ENCODE data around the gene SNX8.

The SNX8 gene

DNA sequence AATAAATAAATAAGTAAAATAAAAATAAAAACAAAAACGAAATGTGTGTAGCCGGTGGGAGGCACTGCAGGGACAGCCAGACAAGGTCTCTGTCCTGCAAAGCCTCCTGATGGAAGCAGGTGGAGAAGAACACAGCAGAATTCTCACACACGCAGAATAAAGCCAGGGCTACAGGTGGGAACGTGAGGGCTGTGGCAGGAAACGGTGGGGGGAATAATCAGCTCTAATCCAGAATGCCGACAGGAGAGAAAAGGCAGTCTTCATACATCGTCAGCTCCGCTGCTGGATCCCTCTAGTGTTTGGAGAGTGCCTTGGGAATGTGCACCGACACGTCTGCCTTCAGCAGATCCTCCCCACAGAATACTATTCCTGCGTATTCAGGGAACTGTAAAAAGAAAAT lies 6.8 kb upstream of the SNX8 start:
- TF ChIP-seq, protein P1, sequence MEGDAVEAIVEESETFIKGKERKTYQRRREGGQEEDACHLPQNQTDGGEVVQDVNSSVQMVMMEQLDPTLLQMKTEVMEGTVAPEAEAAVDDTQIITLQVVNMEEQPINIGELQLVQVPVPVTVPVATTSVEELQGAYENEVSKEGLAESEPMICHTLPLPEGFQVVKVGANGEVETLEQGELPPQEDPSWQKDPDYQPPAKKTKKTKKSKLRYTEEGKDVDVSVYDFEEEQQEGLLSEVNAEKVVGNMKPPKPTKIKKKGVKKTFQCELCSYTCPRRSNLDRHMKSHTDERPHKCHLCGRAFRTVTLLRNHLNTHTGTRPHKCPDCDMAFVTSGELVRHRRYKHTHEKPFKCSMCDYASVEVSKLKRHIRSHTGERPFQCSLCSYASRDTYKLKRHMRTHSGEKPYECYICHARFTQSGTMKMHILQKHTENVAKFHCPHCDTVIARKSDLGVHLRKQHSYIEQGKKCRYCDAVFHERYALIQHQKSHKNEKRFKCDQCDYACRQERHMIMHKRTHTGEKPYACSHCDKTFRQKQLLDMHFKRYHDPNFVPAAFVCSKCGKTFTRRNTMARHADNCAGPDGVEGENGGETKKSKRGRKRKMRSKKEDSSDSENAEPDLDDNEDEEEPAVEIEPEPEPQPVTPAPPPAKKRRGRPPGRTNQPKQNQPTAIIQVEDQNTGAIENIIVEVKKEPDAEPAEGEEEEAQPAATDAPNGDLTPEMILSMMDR (IDR thresholded peaks at IDR 0.05; ENCODE audit: low read depth, low read length) = no peak
- no peak overlapping the region for H3K4me3 ChIP-seq (ENCODE audit: low read depth, low read length)

DNA sequence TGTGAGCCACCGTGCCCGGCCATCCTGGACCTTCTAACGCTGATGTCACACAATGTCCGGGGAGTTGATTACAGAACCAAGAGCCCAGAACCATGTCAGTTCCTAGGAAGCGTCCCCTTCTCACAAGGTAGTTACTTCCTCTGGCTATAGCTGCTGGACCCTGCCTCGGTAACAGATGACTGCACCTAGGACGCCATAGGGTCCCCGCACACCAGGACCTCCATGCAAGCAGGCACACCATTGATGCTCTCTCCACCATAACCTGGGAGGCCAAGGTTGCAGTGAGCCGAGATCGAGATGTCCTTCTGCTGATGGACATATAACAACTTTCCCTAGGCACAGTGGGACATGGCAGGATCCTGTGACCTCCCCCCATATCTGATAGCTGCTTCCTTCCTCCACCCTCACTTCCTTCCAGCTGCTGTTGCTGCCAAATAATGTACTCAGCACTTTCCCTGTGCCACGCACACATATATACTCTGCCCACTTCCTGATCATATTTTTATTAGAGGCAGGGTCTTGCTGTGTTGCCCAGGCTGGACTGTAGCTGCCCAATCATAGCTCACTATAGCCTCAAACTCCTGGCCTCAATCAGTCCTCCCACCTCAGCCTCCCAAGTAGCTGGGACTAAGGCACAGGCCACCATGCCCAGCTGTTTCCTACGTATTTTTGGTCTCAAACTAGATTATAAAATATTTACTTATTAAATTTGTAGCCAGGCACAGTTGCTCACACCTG lies 3.5 kb upstream of the SNX8 start:
- TF ChIP-seq, protein P1 (IDR thresholded peaks at IDR 0.05; ENCODE audit: low read depth, low read length) = no peak

DNA sequence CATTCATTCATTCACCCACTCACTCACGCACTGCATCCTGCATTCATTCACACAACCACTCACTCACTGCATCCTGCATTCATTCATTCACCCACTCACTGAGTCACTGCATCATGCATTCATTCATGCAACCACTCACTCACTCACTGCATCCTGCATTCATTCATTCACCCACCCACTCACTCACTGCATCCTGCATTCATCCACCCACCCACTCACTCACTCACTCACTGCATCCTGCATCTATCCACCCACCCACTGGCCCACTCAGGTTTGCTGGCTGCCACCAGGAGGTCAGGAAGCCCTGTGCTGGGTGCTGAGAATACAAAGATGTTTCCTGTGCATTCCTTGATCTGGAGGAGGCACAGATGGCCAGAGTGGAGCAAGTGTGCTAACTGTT lies 2.3 kb upstream of the SNX8 start:
- no peak overlapping the region for H3K4me3 ChIP-seq (ENCODE audit: low read depth, low read length)
- TF ChIP-seq, protein P1 (IDR thresholded peaks at IDR 0.05; ENCODE audit: low read depth, low read length) = no peak

More for the DNA sequence above, 3.5 kb upstream of the SNX8 start:
- H3K4me3 ChIP-seq (ENCODE audit: low read depth, low read length) = no peak overlapping the region

DNA sequence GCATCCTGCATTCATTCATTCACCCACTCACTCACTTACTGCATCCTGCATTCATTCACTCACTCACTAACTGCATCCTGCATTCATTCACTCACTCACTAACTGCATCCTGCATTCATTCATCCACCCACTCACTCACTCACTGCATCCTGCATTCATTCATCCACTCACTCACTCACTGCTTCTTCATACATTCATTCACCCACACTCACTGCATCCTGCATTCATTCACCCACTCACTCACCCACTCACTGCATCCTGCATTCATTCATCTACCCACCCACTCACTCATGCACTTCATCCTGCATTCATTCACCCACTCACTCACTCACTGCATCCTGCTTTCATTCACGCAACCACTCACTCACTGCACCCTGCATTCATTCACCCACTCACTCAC lies 1.5 kb upstream of the SNX8 start:
- TF ChIP-seq, protein P1 (IDR thresholded peaks at IDR 0.05; ENCODE audit: low read depth, low read length) = no peak
- no peak overlapping the region for H3K4me3 ChIP-seq (ENCODE audit: low read depth, low read length)

DNA sequence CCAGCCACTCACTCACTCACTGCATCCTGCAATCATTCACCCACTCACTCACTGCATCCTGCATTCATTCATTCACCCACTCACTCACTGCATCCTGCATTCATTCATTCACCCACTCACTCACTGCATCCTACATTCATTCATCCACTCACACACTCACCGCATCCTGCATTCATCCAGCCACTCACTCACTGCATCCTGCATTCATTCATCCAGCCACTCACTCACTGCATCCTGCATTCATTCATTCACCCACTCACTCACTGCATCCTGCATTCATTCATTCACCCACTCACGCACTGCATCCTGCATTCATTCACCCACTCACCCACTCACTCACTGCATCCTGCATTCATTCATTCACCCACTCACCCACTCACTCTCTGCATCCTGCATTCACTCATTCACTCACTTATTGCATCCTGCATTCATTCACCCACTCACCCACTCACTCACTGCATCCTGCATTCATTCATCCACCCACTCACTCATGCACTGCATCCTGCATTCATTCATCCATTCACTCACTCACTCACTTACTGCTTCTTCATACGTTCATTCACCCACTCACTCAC lies 802 bp upstream of the SNX8 start:
- peak overlapping the region; percentile 82 for H3K4me3 ChIP-seq (ENCODE audit: low read depth, low read length)

DNA sequence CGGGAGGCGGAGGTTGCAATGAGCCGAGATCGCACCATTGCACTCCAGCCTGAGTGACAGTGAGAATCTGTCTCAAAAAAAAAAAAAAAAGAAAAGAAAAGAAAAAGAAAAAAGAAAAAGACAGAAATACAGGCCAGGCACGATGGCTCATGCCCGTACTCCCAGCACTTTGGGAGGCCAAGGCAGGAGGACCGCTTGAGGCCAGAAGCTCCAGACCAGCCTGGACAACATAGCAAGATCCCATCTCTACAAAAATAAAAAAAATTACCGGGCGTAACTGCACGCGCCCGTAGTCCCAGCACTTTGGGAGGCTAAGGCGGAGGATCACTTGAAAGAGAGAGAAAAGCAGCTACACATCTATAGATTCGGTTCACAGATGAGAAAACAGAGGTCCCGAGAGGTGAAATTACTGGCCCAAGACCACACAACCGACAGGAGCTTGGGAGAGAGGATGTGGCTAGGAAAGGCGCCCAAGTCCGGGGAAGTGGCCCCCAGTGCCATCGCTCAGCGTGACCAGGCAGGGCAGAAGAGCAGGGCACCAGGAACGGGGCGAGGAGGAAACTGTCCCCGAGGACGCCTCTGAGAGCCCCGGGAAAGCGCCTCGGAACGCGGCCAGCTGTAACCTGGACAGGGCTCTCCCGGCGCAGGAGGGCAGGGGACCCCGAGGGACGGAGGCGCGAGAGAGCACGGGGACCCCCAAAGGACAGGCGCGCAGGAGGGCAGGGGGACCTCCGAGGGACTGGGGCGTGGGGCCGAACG lies 612 bp downstream of the SNX8 start:
- TF ChIP-seq, protein P1 (IDR thresholded peaks at IDR 0.05; ENCODE audit: low read depth, low read length) = no peak

DNA sequence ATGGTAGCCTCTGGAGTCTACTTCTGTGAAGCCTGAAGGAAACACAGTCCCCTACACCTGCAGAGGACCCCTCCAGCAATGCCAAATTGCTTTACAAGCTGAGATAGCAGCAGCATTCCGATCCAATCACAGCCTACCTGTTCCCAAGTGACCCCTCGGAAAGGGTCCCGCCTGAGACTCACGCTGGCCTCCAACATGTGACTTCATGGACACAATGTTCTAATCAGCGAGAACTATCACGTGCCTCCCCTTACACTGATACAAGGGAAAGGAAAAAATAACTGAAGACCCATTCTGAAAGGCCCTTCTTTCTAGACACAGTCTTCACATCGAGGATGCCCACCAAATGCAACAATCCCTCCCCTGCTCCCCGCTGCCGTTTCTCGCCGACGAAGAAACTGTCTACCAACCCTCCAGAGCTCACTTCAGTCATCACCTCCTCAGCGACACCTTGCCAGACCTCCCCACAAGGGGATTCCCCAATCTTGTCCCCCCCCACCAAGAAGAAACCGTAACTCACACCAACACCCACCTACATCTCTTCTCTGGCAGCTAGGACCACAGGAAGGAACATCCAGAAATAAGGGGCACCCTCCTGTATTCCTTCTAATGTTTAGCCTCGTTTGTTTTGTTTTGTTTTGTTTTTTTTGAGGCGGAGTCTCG lies 1.8 kb downstream of the SNX8 start:
- TF ChIP-seq, protein P1 (IDR thresholded peaks at IDR 0.05; ENCODE audit: low read depth, low read length) = no peak
- no peak overlapping the region for H3K4me3 ChIP-seq (ENCODE audit: low read depth, low read length)

More for the DNA sequence above, 612 bp downstream of the SNX8 start:
- H3K4me3 ChIP-seq (ENCODE audit: low read depth, low read length) = peak overlapping the region; percentile 82

All from WI38 (cell line).